Karpas-422 (cell line): Measurements from ENCODE around the gene RLBP1. TPM values are rescaled to one million over a fixed set of nuclear protein-coding genes. Genes with fewer than 3 reads are reported as not detected.

Experiments used
- DNase-seq: peaks from one replicate; pipeline ENCODE4 v3.0.0-alpha.2; 2015
- H2AFZ ChIP-seq: fragments of 200-600 bp; sonication (generic); 2 replicates; pipeline ENCODE4 v1.6.1; 2014; ENCODE audit warnings: antibody characterized with exemption, low read length, mixed read lengths
- H3K27ac ChIP-seq: fragments of 200-600 bp; sonication (generic); 2 replicates; pipeline ENCODE4 v1.5.1; 2014; ENCODE audit warnings: mild to moderate bottlenecking, low read length, moderate library complexity
- H3K27me3 ChIP-seq: fragments of 200-600 bp; sonication (generic); 2 replicates; pipeline ENCODE4 v1.6.1; 2014; ENCODE audit warnings: low read length, mixed read lengths
- H3K36me3 ChIP-seq: fragments of 200-600 bp; sonication (generic); 2 replicates; pipeline ENCODE4 v1.6.1; 2014; ENCODE audit warnings: low read length, mixed read lengths; ENCODE audit not compliant: insufficient read depth
- H3K4me1 ChIP-seq: fragments of 200-600 bp; sonication (generic); 2 replicates; pipeline ENCODE4 v1.6.1; 2014; ENCODE audit warnings: mild to moderate bottlenecking, low read length, mixed read lengths
- H3K4me2 ChIP-seq: fragments of 200-600 bp; sonication (generic); 2 replicates; pipeline ENCODE4 v1.6.1; 2014; ENCODE audit warnings: low read length, low read depth, mild to moderate bottlenecking; ENCODE audit not compliant: poor library complexity, severe bottlenecking
- H3K4me3 ChIP-seq: fragments of 200-600 bp; sonication (generic); 2 replicates; pipeline ENCODE4 v1.5.1; 2014; ENCODE audit warnings: mild to moderate bottlenecking, antibody characterized with exemption, low read length, mixed read lengths
- H3K79me2 ChIP-seq: fragments of 200-600 bp; sonication (generic); 2 replicates; pipeline ENCODE4 v1.6.1; 2014; ENCODE audit warnings: mild to moderate bottlenecking, low read length, mixed read lengths
- H3K9ac ChIP-seq: fragments of 200-600 bp; sonication (generic); 2 replicates; pipeline ENCODE4 v1.6.0; 2014; ENCODE audit warnings: low read length
- H3K9me2 ChIP-seq: fragments of 200-600 bp; sonication (generic), shearing (Covaris generic); replicated peaks from 2 replicates; pipeline ENCODE4 v1.6.0; 2014; ENCODE audit warnings: mild to moderate bottlenecking, low read length, moderate library complexity; ENCODE audit not compliant: insufficient read depth
- H3K9me3 ChIP-seq: fragments of 300-700, 200-600 bp; sonication (generic); 2 replicates; pipeline ENCODE4 v1.6.1; 2014; ENCODE audit warnings: low read length, mixed read lengths
- H4K20me1 ChIP-seq: fragments of 200-600 bp; sonication (generic); 2 replicates; pipeline ENCODE4 v1.6.1; 2014; ENCODE audit warnings: mild to moderate bottlenecking, antibody characterized with exemption, low read length, low read depth; ENCODE audit not compliant: insufficient read depth
- total RNA-seq: library from RNA; depleted of rRNA; stranded (reverse); fragments of >200 nt; shearing (Covaris generic); gene quantifications from 2 replicates; pipeline ENCODE4 v1.2.3, GENCODE V29; 2014; ENCODE audit warnings: low replicate concordance

Gene RLBP1
- total RNA-seq, 1 experiment from 2014 or later, result not detected

- no peaks in the 10 kb centered on the region for H3K9me2 ChIP-seq
- no peak overlapping the region for H3K4me3 ChIP-seq
- H3K4me2 ChIP-seq, result no peak overlapping the region
- peaks cover 2% of the 10 kb centered on the region; the same call in 1 of the 2 replicates for H3K36me3 ChIP-seq
- H3K4me1 ChIP-seq, result peaks cover 20% of the 10 kb centered on the region
- no peaks in the 10 kb centered on the region for H3K9me3 ChIP-seq
- no peaks in the 10 kb centered on the region for H3K79me2 ChIP-seq
- H3K27ac ChIP-seq, result no peak overlapping the region
- H3K9ac ChIP-seq, result no peak overlapping the region
- no peaks in the 10 kb centered on the region for H3K27me3 ChIP-seq
- no peaks in the 10 kb centered on the region for H4K20me1 ChIP-seq
- DNase-seq, result no peak
- H2AFZ ChIP-seq, result no peak overlapping the region
Observed at GRCh38 chr15:89195836-89196235, 25.5 kb downstream of the RLBP1 start.

- Histone ChIP-seq H3K4me2 (no peak overlapping the region), H3K27ac (no peak overlapping the region), H3K79me2 (no peaks in the 10 kb centered on the region), H3K9ac (no peak overlapping the region), H3K4me1 (peaks cover 20% of the 10 kb centered on the region), H3K36me3 (peaks cover 2% of the 10 kb centered on the region; the same call in 1 of the 2 replicates), H2AFZ (no peak overlapping the region), H4K20me1 (no peaks in the 10 kb centered on the region), H3K27me3 (no peaks in the 10 kb centered on the region), H3K9me2 (no peaks in the 10 kb centered on the region), H3K4me3 (no peak overlapping the region), H3K9me3 (no peaks in the 10 kb centered on the region)
- no peak for DNase-seq
Observed at GRCh38 chr15:89194608-89195007, 26.8 kb downstream of the RLBP1 start.

GRCh38 chr15:89192766-89193165 is 28.6 kb downstream of the RLBP1 start:
- Histone ChIP-seq H3K4me3 (no peak overlapping the region), H3K9ac (no peak overlapping the region), H4K20me1 (no peaks in the 10 kb centered on the region), H3K9me3 (no peaks in the 10 kb centered on the region), H3K4me1 (peaks cover 12% of the 10 kb centered on the region), H3K27ac (no peak overlapping the region), H3K27me3 (no peaks in the 10 kb centered on the region), H3K79me2 (no peaks in the 10 kb centered on the region), H3K4me2 (no peak overlapping the region), H3K36me3 (peaks cover 2% of the 10 kb centered on the region; the same call in 1 of the 2 replicates), H3K9me2 (no peaks in the 10 kb centered on the region), H2AFZ (no peak overlapping the region)
- no peak for DNase-seq

GRCh38 chr15:89192136-89192535 is 29.2 kb downstream of the RLBP1 start:
- no peaks in the 10 kb centered on the region for H3K27me3 ChIP-seq
- H3K36me3 ChIP-seq, result peaks cover 2% of the 10 kb centered on the region; the same call in 1 of the 2 replicates

GRCh38 chr15:89187986-89188514 is 33.3 kb downstream of the RLBP1 start:
- H3K36me3 ChIP-seq, result peaks cover 2% of the 10 kb centered on the region; the same call in 1 of the 2 replicates

More at GRCh38 chr15:89192136-89192535, 29.2 kb downstream of the RLBP1 start:
- Histone ChIP-seq H4K20me1 (no peaks in the 10 kb centered on the region), H3K9me3 (no peaks in the 10 kb centered on the region), H3K4me2 (no peak overlapping the region), H3K79me2 (no peaks in the 10 kb centered on the region), H3K4me3 (no peak overlapping the region), H3K9ac (no peak overlapping the region), H3K27ac (no peak overlapping the region), H2AFZ (no peak overlapping the region), H3K4me1 (peaks cover 6% of the 10 kb centered on the region), H3K9me2 (no peaks in the 10 kb centered on the region)
- DNase-seq, result no peak

GRCh38 chr15:89187301-89187985 is 33.9 kb downstream of the RLBP1 start:
- Histone ChIP-seq H3K36me3 (peaks cover 2% of the 10 kb centered on the region; the same call in 1 of the 2 replicates), H3K9me3 (no peaks in the 10 kb centered on the region), H4K20me1 (no peaks in the 10 kb centered on the region), H3K79me2 (no peaks in the 10 kb centered on the region), H3K27me3 (no peaks in the 10 kb centered on the region), H3K4me1 (no peaks in the 10 kb centered on the region), H3K9ac (no peak overlapping the region), H3K9me2 (no peaks in the 10 kb centered on the region), H3K4me3 (no peak overlapping the region), H3K27ac (no peak overlapping the region), H3K4me2 (no peak overlapping the region), H2AFZ (no peak overlapping the region)
- DNase-seq, result no peak

More at GRCh38 chr15:89187986-89188514, 33.3 kb downstream of the RLBP1 start:
- Histone ChIP-seq H2AFZ (no peak overlapping the region), H3K27ac (no peak overlapping the region), H3K9ac (no peak overlapping the region), H3K27me3 (no peaks in the 10 kb centered on the region), H4K20me1 (no peaks in the 10 kb centered on the region), H3K9me3 (no peaks in the 10 kb centered on the region), H3K4me2 (no peak overlapping the region), H3K9me2 (no peaks in the 10 kb centered on the region), H3K4me3 (no peak overlapping the region), H3K79me2 (no peaks in the 10 kb centered on the region), H3K4me1 (no peaks in the 10 kb centered on the region)
- DNase-seq, result no peak

GRCh38 chr15:89186803-89187202 is 34.6 kb downstream of the RLBP1 start:
- H3K4me1 ChIP-seq, result no peaks in the 10 kb centered on the region
- DNase-seq, result no peak
- no peaks in the 10 kb centered on the region for H3K27me3 ChIP-seq
- H3K79me2 ChIP-seq, result no peaks in the 10 kb centered on the region
- no peaks in the 10 kb centered on the region for H3K36me3 ChIP-seq
- H3K9me3 ChIP-seq, result no peaks in the 10 kb centered on the region
- H3K4me3 ChIP-seq, result no peak overlapping the region
- no peak overlapping the region for H2AFZ ChIP-seq
- no peak overlapping the region for H3K4me2 ChIP-seq
- no peak overlapping the region for H3K9ac ChIP-seq
- H3K9me2 ChIP-seq, result no peaks in the 10 kb centered on the region
- H4K20me1 ChIP-seq, result no peaks in the 10 kb centered on the region
- H3K27ac ChIP-seq, result no peak overlapping the region

- H4K20me1 ChIP-seq, result no peaks in the 10 kb centered on the region
- no peaks in the 10 kb centered on the region for H3K4me1 ChIP-seq
- H3K27me3 ChIP-seq, result no peaks in the 10 kb centered on the region
- no peak overlapping the region for H2AFZ ChIP-seq
- H3K9me2 ChIP-seq, result no peaks in the 10 kb centered on the region
- H3K79me2 ChIP-seq, result no peaks in the 10 kb centered on the region
- no peak overlapping the region for H3K4me2 ChIP-seq
- no peak overlapping the region for H3K9ac ChIP-seq
- no peak overlapping the region for H3K4me3 ChIP-seq
- H3K36me3 ChIP-seq, result no peaks in the 10 kb centered on the region
- no peak overlapping the region for H3K27ac ChIP-seq
- H3K9me3 ChIP-seq, result no peaks in the 10 kb centered on the region
- DNase-seq, result no peak
Observed at GRCh38 chr15:89184886-89185526, 36.4 kb downstream of the RLBP1 start.
